ENCODE measurements around the gene B3GALT5.

Gene B3GALT5

DNA sequence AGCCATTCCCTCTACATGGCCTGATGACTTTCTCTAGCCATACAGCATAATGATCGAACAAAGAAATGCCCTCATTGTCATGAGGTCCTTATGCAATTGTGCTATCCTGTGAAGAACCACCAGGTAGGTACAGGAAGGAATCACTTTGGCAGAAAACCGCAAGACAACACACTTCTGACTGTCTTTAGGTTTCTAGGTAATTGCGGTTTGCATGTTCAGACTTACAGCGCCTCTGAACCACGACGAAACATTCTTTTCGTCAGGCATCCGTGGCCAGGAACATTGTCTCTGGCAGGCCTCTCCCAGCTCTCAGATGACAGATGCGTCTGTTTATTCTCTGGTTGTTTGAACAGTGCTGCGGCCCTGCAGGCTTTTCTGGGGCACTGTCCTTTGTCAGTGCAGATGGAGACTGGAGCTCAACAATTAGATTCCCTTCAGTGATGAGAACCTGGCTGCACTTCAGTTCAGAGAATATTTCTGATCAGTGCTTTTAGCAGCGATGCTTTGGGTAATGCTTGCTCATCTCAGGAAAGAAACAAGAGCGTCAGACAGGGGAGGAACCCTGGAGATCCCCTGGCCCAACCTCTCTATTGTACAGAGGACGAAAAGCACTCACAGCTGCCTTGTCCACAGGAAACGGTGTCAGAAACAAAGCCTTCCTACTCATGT lies 63.4 kb downstream of the B3GALT5 start:
- H3K27ac ChIP-seq (ENCODE audit: low read length): no peak overlapping the region
- no peak overlapping the region for H3K4me3 ChIP-seq (ENCODE audit: low read depth in 1 of 2, low read length in 2 of 2)
- no peak for DNase-seq
- no peak overlapping the region for H3K9ac ChIP-seq (ENCODE audit: low read depth, low read length)
- ATAC-seq (ENCODE audit: insufficient read depth, low read depth): no peak
- no peaks in the 10 kb centered on the region for H3K9me3 ChIP-seq (ENCODE audit: insufficient read depth, low read length, severe bottlenecking)
- H3K4me1 ChIP-seq (ENCODE audit: insufficient read depth, low read length): no peaks in the 10 kb centered on the region
- peaks cover 22% of the 10 kb centered on the region for H3K27me3 ChIP-seq (ENCODE audit: insufficient read depth, low read length, poor library complexity)
- H3K4me2 ChIP-seq (ENCODE audit: insufficient read depth, low read length): no peak overlapping the region
- no peak overlapping the region for H2AFZ ChIP-seq (ENCODE audit: low read depth, low read length)
- H4K20me1 ChIP-seq (ENCODE audit: insufficient read depth, low read length): no peaks in the 10 kb centered on the region
- no peaks in the 10 kb centered on the region for H3K79me2 ChIP-seq (ENCODE audit: insufficient read depth, low read length)
- no peaks in the 10 kb centered on the region for H3K36me3 ChIP-seq (ENCODE audit: insufficient read depth, low read length)
- TF ChIP-seq, protein P1, sequence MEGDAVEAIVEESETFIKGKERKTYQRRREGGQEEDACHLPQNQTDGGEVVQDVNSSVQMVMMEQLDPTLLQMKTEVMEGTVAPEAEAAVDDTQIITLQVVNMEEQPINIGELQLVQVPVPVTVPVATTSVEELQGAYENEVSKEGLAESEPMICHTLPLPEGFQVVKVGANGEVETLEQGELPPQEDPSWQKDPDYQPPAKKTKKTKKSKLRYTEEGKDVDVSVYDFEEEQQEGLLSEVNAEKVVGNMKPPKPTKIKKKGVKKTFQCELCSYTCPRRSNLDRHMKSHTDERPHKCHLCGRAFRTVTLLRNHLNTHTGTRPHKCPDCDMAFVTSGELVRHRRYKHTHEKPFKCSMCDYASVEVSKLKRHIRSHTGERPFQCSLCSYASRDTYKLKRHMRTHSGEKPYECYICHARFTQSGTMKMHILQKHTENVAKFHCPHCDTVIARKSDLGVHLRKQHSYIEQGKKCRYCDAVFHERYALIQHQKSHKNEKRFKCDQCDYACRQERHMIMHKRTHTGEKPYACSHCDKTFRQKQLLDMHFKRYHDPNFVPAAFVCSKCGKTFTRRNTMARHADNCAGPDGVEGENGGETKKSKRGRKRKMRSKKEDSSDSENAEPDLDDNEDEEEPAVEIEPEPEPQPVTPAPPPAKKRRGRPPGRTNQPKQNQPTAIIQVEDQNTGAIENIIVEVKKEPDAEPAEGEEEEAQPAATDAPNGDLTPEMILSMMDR (IDR thresholded peaks at IDR 0.05; ENCODE audit: borderline replicate concordance, extremely low read depth, low read length, poor library complexity, severe bottlenecking): no peak
- TF ChIP-seq EZH2 (IDR thresholded peaks at IDR 0.05; ENCODE audit: borderline replicate concordance, low read depth, low read length, severe bottlenecking): no peak

DNA sequence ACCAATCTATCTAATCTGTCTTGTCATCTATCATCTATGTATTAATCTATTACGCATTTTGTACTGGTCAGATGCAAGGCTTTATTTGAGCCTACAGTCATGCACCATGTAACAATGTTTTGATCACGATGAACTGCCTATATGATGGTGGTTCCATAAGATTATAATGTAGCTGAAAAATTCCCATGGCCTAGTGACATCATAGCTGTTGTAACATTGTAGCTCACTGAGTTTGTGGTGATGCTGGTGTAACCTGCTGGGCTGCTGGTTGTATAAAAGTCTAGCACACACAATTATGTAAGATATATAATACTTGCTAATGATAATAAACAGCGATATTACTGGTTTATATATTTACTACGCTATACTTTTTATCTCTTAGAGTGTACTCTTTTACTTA lies 67.5 kb downstream of the B3GALT5 start:
- no peak overlapping the region for H3K9ac ChIP-seq (ENCODE audit: low read depth, low read length)
- H4K20me1 ChIP-seq (ENCODE audit: insufficient read depth, low read length): no peaks in the 10 kb centered on the region
- H3K27ac ChIP-seq (ENCODE audit: low read length): no peak overlapping the region
- H3K4me1 ChIP-seq (ENCODE audit: insufficient read depth, low read length): no peaks in the 10 kb centered on the region
- H3K4me2 ChIP-seq (ENCODE audit: insufficient read depth, low read length): no peak overlapping the region
- TF ChIP-seq, protein P1 (IDR thresholded peaks at IDR 0.05; ENCODE audit: borderline replicate concordance, extremely low read depth, low read length, poor library complexity, severe bottlenecking): no peak
- no peak for TF ChIP-seq EZH2 (IDR thresholded peaks at IDR 0.05; ENCODE audit: borderline replicate concordance, low read depth, low read length, severe bottlenecking)
- no peaks in the 10 kb centered on the region for H3K27me3 ChIP-seq (ENCODE audit: insufficient read depth, low read length, poor library complexity)
- ATAC-seq (ENCODE audit: insufficient read depth, low read depth) (no peak), DNase-seq (no peak)
- no peaks in the 10 kb centered on the region for H3K79me2 ChIP-seq (ENCODE audit: insufficient read depth, low read length)
- H3K9me3 ChIP-seq (ENCODE audit: insufficient read depth, low read length, severe bottlenecking): no peaks in the 10 kb centered on the region
- no peaks in the 10 kb centered on the region for H3K36me3 ChIP-seq (ENCODE audit: insufficient read depth, low read length)
- H2AFZ ChIP-seq (ENCODE audit: low read depth, low read length): no peak overlapping the region
- no peak overlapping the region for H3K4me3 ChIP-seq (ENCODE audit: low read depth in 1 of 2, low read length in 2 of 2)

DNA sequence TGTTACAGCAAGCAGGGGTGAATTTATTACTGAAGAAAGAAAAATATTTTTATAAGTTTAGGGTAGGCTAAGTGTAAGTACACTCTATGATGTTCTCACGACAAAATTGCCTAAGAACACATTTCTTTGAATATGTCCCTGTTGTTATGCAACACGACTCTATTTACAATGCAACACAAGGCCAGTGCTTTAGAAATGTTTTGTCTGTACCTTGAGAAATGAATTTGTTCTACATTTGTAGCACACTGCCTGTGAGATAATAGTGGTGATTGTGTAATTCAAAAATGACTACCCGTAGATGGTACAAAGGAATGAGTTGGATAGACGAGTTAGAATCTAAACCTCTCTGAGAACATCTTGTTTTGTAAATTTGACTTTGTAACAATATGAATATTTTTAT lies 68.5 kb downstream of the B3GALT5 start:
- no peaks in the 10 kb centered on the region for H3K36me3 ChIP-seq (ENCODE audit: insufficient read depth, low read length)
- no peaks in the 10 kb centered on the region for H3K27me3 ChIP-seq (ENCODE audit: insufficient read depth, low read length, poor library complexity)
- H3K79me2 ChIP-seq (ENCODE audit: insufficient read depth, low read length): no peaks in the 10 kb centered on the region
- no peaks in the 10 kb centered on the region for H3K9me3 ChIP-seq (ENCODE audit: insufficient read depth, low read length, severe bottlenecking)
- H3K4me2 ChIP-seq (ENCODE audit: insufficient read depth, low read length): no peak overlapping the region
- no peak overlapping the region for H3K27ac ChIP-seq (ENCODE audit: low read length)
- no peak for ATAC-seq (ENCODE audit: insufficient read depth, low read depth)
- H2AFZ ChIP-seq (ENCODE audit: low read depth, low read length): no peak overlapping the region
- TF ChIP-seq, protein P1 (IDR thresholded peaks at IDR 0.05; ENCODE audit: borderline replicate concordance, extremely low read depth, low read length, poor library complexity, severe bottlenecking): no peak
- no peak for TF ChIP-seq EZH2 (IDR thresholded peaks at IDR 0.05; ENCODE audit: borderline replicate concordance, low read depth, low read length, severe bottlenecking)
- DNase-seq: no peak
- no peaks in the 10 kb centered on the region for H4K20me1 ChIP-seq (ENCODE audit: insufficient read depth, low read length)
- no peak overlapping the region for H3K9ac ChIP-seq (ENCODE audit: low read depth, low read length)
- no peaks in the 10 kb centered on the region for H3K4me1 ChIP-seq (ENCODE audit: insufficient read depth, low read length)
- H3K4me3 ChIP-seq (ENCODE audit: low read depth in 1 of 2, low read length in 2 of 2): no peak overlapping the region

Measured in DND-41 (cell line).